Measurements from ENCODE around the gene SPRR2G.
"Not testable (repeated sequence)": the region's sequence is repeated elsewhere in the genome, so short reads cannot be mapped to it uniquely, and the experiment has no call there.

SPRR2G gene

DNA sequence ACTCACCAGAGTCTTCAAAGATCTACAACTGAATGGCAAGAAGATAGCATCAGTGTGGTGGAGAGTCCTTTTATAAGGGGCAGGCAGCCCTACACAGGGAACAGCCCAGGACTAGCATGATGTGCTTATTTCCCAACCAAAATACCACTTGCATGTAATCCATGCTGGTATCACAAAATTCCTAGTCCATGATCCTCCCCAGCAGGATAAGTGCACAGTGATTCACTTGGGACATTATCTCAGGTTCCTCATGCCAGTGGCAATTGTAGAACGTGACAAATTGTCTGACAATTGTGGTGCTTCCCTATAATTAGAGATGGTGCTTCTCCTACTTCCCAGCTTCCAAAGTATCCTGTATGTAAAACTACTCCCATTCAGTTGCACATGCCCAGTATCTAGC is at the start of gene SPRR2G:
Gene SPRR2G, minus strand, starts transcription at position 45 of the 400 bp plus-strand sequence. CDS start 780 bp downstream, outside the sequence.
- no peak for DNase-seq (ENCODE audit: low read depth)

DNA sequence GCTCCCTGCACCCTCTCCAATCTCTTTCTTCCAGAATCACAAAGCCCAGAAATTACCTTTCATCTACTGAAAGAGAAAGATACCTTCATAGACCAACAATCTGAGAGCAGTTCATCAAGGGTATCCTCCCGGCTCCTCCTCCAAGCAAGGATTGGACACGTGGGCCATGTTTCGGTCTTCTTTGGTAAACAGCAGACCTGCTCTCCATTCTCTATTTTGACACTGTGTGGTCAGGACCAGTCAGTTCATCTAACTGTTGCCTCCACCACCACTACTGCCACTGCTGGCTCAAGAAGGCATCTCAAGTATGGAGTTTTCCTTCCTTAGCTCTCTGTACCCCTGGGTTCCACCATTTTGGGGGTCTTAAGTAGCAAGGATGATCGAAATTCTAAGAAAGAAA is 44.5 kb upstream of the SPRR2G start:
- DNase-seq (ENCODE audit: low read depth): no peak

DNA sequence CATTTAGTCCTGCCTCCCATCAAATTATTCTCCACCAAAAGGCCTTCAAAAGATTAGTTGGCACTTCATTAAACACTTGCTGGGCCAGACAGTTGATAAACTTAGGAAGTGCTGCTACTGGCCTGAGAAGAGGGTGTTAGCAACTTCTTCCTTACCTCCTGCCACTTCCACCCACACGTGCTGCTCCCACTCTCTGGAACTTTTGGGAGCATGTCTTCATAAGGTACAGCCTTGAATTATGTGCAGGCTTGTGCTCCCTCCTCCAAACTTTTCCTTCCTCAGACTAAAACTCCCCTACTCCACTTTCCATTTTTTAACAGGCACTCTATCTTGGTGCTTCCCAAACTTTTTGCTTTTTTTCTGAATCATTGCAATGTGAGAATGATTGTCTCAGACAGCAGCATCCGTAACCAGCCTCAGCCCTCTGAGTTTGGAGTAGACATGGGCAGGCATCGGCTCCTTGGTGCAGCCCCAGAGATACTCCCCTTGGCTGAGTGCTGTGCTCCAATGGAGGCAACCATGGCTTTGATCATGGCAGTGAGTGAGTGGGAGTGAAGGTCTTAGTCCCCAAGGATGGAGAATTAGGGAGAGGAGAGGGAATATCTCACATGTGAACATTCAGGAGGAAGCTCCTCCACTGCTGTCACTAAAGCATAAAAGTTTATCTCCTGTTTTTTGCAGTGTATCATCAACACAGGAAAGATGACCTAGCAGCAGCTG is 43.8 kb upstream of the SPRR2G start:
- DNase-seq (ENCODE audit: low read depth): no peak

DNA sequence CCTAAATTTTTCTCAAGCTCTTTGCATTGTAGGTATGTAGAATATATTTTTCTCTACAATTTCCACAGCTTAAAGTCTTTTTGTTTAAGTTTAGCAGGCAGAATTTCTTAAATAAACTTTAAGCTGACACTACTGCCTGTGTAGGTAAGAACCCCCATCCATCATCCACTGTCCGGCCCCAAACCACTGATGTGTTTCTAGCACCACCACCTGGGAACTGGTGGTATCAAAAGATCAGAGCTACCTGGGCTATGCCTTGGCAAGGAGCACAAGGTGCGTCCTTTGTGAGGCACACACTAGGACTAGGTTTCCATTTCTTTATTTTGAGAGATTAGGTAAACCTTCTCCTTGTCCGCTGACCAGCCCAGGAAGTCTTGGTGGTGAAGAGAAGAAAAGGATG is 42.0 kb upstream of the SPRR2G start:
- no peak for DNase-seq (ENCODE audit: low read depth)

DNA sequence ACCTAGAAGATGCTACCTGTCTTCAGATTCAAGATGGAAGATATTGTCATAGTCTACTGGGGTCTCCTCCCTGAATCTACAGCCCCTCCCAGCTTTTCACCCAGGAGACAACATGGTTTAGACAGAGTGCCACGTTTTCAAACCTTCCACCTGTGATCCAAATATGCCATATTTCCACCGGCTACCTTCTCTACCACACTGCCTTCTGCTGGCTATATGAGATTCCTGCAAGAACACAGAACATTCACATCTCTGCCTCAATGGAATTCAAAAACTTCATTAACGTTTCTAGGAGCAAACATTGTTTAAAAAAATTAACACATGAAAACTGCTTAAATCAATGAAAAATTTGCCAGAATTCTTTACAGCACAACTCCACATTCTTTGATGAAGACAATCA is 39.7 kb upstream of the SPRR2G start:
- DNase-seq (ENCODE audit: low read depth): no peak

DNA sequence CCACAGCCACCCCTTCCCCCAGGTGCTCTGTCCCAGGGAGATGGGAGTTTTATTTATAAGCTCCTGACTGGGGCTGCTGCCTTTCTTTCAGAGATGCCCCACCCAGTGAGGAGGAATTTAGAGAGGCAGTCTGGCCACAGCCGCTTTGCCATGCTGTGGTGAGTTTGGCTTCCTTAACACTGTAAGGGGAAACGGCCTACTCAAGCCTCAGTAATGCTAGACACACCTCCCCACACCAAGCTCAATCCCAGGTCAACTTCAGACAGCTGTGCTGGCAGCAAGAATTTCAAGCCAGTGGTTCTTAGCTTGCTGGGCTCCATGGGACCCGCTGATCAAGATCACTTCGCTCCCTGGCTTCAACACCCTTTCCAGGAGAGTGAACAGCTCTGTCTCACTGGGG is 37.6 kb upstream of the SPRR2G start:
- not testable (repeated sequence) for DNase-seq (ENCODE audit: low read depth)

DNA sequence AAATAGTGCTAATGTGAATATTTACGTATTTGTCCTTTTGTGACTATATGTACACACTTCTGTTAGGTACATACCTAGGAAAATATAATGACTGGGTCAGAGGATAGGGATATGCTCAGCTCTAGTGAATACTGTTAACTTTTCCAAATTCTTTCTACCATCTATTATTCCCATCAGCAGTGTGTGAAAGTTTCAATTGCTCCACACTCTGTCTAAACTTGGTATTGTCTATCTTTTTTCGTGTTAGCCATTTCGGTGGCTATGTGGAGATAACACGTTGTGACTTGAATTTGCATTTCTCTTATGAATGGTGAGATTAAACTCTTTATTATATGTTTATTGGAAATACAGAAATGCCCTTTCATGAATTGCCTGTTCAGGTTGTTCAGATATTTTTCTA is 29.9 kb upstream of the SPRR2G start:
- no peak for DNase-seq (ENCODE audit: low read depth)

DNA sequence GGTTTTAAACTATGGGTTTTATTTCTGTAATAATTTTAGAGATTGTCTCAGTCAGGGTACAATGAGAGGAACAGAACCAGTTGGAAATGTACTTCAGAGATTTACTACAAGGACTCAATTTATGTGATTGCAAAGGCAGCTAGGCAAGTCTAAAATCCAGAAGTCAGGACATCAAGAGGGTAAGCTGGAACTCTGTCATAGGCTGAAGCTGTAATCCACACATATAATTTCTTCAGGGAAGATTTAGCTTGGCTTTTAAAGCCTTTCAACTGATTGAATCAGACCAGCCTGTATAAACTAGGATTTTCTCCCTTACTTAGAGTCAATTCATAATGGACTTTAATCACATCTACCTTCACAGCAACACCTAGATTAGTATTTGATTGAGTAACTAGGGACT is 28.2 kb upstream of the SPRR2G start:
- no peak for DNase-seq (ENCODE audit: low read depth)

DNA sequence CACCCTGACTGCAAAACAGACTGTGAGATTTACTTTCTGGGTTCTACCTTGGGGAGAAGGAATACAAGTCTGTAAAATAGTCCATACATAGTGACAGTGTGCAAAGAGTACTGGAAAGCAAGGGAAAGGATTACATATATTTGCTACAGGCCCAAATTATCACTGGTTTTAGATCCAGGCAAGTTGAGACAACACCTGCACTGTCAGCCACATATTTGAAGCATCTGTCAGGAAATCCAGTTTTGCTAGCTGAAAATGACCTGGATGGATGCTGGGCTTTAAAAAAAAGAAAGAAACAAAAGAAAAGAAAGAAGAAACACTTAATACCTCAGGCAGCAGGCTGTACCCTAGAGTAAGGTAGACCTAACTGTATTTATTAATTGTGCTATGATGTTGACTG is 23.9 kb upstream of the SPRR2G start:
- no peak for DNase-seq (ENCODE audit: low read depth)

DNA sequence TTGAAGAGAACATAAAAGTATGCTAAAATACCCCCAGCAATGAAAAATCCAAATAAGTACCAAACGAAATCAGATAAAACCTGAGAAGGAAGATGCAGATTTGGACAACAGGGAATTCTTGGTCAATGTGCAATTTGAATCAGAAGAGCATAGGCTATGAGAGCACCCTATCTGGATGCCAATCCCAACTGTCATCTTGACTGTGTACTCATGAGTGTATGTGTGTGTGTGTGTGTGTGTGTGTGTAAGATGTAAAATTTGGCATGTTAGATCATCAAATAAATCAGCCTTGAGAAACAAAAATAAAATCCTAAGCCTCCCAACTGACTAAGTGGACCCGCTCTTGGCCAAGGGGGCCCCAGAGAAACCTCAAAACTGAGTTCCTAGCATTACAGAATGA is 18.0 kb upstream of the SPRR2G start:
- no peak for DNase-seq (ENCODE audit: low read depth)

DNA sequence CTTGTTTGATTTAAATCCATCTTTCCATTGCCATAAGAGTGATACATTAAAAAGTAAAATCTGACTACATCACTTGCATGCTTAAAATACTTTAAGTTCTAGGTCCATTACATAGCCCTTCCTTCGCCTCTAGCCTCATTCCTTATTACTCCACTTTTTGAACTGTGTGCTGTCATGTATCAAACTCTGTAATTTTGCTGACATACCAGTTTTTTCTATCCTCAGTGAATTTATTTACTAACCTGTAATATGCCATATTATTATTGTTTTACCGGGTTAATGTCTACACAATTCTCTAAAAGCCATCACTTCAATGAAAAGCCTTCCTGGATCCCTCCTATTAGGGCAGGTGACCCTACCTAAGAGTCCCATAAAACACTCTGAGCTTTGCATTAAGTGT is 4.9 kb upstream of the SPRR2G start:
- DNase-seq (ENCODE audit: low read depth): no peak

DNA sequence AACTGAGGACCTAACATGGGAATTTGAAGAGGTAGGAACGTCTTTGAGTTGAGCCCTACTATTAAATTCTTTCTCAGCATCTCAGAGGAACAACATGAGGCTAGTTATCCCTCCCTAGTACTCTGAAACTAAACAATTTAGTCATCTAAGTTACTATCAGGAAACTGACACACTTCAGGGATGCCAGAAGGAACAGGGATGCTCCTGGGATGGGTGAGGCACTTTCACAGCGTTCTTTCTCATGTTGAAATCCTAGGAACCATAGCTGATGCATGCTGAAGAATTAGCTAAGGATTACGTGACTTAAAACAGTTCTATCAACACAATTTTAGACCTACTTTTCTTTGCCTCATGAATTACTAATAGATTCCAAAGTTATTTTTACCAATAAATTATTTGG is 1.8 kb upstream of the SPRR2G start:
- no peak for DNase-seq (ENCODE audit: low read depth)

DNA sequence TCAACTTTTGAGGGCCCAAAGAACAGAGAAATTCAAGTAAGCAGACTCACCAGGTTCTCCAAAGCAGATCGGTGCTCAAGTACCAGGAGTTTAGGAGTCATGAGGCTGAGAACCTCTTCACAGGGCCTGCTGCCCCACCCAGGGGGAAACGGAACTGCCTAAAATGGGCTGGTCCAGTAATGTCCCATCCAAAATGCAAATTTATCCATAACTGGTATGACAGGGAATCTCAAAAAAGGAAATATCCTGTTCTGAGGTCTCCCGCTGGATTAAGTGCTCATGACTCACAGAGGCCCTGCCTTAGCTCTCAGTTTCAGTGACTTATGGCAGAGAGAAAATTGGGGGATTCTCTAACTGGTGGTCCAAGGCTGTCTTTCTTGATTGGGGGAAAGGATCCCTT is 9.3 kb downstream of the SPRR2G start:
- no peak for DNase-seq (ENCODE audit: low read depth)

DNA sequence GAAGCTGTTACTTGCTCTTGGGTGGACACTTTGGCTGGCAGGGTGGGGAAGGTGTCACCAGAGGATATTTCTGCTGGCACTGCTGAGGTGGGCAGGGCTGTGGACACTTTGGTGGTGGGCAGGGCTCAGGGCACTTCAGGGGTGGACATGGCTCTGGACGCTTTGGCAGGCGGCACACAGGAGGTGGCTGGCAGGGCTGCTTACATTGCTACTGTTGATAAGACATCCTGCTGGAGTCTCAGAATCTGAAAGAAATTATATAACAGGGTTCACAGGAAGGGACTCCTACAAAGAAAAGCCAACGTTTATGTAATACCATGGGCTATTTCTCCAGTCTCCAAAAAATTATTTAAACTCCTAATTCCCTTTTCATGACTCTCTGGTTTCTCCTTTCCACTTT is 10.2 kb downstream of the SPRR2G start:
- no peak for DNase-seq (ENCODE audit: low read depth)

DNA sequence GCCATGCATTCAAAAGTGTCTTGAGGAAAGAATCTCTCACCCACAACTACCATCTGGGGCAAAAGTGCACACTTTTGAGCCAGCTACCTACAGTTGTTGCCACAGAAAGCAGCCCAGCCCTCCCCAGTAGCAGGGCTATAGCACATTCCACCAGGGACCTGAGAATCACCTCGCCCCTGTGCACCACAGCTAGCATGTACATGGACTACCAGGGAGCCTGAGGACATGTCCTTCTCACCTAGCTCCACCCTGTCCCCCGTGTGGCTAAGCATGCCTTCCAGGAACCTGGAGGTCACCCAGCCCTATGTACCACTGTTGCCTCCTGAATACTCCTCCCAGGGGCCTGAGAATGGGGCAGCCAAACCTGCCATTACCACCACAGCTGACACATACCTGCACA is 16.9 kb downstream of the SPRR2G start:
- no peak for DNase-seq (ENCODE audit: low read depth)

DNA sequence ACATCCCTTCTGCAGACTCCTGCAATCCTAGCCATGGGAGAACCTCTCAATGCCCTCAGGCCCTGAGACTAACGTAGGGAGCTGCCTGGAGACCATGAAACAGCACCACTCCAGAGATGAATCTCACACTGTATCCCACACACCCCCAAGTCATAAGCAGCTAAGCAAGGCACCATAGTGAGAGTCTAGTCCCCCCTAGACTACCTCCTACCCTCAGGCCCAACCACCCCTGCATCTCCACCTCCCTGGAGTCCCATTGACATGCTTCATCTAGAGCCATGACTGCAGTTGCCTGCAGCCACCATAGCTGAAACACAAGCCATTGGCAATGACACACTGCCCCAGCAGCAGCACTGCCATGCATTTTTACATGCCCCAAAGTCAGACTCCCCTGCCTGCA is 17.4 kb downstream of the SPRR2G start:
- no peak for DNase-seq (ENCODE audit: low read depth)

DNA sequence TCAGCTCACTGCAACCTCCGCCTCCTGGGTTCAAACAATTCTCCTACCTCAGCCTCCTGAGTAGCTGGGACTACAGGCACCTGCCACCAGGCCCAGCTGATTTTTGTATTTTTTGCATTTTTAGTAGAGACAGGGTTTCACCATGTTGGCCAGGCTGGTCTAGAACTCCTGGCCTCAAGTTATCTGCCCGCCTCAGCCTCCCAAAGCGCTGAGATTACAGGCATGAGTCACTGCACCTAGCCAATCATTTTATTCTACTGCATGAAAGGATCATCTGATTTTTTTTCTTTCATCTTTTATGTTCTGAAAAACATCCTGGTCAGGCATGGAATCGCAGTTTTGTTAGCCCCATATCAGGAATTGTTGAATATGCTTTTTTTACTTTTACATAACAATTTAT is 22.0 kb downstream of the SPRR2G start:
- DNase-seq (ENCODE audit: low read depth): not testable (repeated sequence)

DNA sequence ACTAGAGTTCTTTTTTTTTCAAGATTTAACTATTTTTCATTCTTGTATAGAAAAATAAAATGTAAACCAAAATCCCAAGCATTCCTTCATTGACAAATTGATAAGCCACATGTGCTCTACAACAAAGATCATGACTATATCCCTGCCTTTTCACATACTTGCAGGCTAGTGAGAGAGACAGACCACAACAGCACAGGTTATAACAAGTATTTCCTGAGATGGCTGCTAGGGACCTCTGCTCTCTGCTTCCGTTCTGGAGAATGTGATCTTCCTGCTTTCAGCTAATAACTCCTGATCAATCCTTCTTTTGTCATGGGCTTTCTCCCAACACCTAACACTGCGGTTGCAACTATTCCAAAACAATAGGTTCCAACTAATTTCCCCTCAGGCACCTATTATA is 23.4 kb downstream of the SPRR2G start:
- DNase-seq (ENCODE audit: low read depth): no peak

DNA sequence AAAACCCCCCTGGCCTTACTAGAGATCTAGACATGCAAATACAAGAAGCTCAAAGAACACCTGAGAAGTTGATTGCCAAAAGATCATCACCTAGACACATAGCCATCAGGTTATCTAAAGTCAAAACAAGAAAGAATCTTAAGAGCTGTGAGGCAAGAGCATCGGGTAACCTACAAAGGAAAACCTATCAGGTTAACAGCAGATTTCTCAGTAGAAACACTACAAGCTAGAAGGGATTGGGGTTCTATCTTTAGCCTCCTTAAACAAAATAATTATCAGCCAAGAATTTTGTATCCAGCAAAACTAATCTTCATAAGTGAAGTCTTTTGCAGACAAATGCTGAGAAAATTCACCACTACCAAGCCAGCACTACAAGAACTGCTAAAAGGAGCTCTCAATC is 25.2 kb downstream of the SPRR2G start:
- no peak for DNase-seq (ENCODE audit: low read depth)

DNA sequence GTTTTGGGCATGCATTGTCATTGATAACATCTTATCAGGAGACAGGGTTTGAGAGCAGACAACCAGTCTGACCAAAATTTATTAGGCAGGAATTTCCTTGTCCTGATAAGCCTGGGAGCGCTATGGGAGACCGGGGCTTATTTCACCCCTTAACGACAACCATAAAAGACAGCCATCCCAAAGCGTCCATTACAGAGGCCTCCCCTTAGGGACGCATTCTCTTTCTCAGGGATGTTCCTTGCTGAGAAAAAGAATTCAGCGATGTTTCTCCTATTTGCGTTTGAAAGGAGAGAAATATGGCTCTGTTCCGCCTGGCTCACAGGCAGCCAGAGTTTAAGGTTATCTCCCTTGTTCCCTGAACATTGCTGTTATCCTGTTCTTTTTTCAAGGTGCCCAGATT is 26.9 kb downstream of the SPRR2G start:
- not testable (repeated sequence) for DNase-seq (ENCODE audit: low read depth)

DNA sequence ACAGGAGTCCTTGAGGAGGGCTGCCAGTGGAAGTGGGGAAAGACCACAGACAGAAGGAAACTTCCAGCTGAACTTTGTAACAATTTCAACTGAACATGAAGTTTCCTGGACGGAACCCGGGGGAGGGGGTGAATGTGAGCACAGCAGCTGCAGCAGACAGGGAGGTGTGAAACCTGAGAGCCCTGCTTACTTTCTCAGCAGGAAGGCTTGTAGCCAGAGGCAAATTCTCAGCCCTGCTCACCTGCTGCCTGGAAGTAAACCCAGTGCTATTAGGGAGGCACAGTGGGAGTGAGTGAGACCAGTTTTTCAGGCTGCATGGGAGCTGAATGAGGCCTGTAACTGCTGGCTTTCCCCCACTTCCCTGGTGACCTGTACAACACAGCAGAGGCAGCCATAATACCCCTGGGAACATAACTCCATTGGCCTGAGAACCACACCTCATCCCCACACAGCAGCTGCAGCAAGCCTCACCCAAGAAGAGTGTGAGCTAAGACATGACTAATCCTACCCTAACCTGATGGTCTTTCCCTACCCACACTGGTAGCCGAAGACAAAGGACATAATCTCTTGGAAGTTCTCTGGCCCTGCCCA is 27.8 kb downstream of the SPRR2G start:
- DNase-seq (ENCODE audit: low read depth): no peak

DNA sequence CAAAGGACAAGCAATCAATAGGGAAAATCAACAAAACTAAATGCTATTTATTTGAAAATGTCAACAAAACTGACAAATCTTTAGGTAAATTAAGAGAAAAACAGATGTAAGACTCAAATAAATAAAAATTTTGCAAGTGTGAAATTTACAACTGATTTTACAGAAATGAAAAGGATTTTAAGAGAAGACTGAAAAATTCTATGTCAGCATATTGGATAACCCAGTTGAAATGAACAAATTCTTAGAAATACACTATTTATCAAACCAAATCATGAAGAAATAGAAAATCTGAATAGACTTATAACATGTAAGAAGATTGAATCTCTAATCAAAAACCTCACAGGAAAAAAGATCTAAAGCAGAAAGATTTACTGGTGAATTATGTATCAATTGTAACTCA is 29.7 kb downstream of the SPRR2G start:
- DNase-seq (ENCODE audit: low read depth): no peak

DNA sequence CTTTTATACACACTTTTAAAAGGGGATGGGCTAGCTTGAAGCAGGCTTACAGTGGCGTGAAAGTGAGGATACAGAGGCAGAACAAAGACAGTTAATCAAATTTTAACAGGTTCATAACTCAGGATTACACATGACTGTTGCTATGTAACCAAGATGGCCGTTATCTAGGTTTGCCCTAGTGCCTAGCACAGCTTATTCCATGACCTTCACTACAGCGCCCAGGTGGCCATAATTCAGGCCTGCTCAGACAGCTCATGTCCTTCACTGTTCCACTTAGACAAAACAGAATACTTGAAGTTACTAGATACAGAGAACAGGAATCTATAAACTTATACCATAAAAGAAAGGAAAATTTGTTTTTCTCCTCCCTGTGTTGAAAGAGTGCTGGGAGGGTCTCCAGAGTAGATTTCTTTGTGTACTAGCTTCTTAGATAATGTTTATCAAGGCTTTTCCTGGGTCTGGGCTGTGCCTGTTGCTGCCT is 31.2 kb downstream of the SPRR2G start:
- no peak for DNase-seq (ENCODE audit: low read depth)

DNA sequence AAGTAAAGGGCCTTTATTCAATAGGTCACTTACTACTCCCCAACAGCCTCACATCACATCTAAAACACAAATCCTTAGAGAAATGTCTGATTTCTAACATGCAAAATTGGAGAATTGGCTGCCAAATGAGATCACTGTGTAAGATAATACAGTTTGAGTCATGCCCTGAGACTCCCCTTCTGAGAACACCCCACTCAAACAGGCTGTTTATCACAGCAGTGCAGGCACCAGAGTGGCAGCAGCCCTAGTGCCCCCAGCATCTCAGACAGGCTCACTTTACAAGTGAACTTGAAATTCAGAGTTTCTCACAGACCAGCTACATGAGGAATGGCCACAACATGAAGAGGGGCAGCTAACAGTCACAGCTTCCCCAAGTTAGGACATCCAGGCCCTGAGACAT is 35.4 kb downstream of the SPRR2G start:
- not testable (repeated sequence) for DNase-seq (ENCODE audit: low read depth)
